ENCODE data around the gene CD151.

Gene CD151

DNA sequence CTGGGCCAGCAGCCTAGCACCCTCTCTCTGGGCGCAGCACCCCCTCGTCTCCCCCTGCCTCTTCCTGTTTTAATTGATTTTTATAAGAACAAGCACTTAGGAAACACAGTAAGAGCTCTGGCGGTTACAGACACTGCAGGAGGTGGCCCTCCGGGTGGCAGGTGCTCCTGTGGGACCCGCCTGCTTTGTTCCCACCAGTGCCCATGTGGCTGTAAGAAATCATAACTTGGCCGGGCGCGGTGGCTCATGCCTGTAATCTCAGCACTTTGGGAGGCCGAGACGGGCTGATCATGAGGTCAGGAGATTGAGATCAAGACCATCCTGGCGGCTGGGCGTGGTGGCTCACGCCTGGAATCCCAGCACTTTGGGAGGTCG lies 28.3 kb downstream of the CD151 start:
- Histone ChIP-seq H3K9me3 (ENCODE audit: severe bottlenecking) (no peaks in the 10 kb centered on the region), H3K4me1 (ENCODE audit: insufficient read depth, poor library complexity, severe bottlenecking) (no peaks in the 10 kb centered on the region), H3K27ac (ENCODE audit: poor library complexity, severe bottlenecking) (no peak overlapping the region), H3K27me3 (ENCODE audit: insufficient read depth, poor library complexity, severe bottlenecking) (no peaks in the 10 kb centered on the region), H3K36me3 (ENCODE audit: low read depth) (peaks cover 31% of the 10 kb centered on the region), H3K4me3 (ENCODE audit: severe bottlenecking) (no peak overlapping the region)
- no peak for ATAC-seq (ENCODE audit: low read depth)
- no peak for DNase-seq (ENCODE audit: low spot score)
- TF ChIP-seq, protein P1, sequence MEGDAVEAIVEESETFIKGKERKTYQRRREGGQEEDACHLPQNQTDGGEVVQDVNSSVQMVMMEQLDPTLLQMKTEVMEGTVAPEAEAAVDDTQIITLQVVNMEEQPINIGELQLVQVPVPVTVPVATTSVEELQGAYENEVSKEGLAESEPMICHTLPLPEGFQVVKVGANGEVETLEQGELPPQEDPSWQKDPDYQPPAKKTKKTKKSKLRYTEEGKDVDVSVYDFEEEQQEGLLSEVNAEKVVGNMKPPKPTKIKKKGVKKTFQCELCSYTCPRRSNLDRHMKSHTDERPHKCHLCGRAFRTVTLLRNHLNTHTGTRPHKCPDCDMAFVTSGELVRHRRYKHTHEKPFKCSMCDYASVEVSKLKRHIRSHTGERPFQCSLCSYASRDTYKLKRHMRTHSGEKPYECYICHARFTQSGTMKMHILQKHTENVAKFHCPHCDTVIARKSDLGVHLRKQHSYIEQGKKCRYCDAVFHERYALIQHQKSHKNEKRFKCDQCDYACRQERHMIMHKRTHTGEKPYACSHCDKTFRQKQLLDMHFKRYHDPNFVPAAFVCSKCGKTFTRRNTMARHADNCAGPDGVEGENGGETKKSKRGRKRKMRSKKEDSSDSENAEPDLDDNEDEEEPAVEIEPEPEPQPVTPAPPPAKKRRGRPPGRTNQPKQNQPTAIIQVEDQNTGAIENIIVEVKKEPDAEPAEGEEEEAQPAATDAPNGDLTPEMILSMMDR (IDR thresholded peaks at IDR 0.05; ENCODE audit: poor library complexity, severe bottlenecking) = no peak

DNA sequence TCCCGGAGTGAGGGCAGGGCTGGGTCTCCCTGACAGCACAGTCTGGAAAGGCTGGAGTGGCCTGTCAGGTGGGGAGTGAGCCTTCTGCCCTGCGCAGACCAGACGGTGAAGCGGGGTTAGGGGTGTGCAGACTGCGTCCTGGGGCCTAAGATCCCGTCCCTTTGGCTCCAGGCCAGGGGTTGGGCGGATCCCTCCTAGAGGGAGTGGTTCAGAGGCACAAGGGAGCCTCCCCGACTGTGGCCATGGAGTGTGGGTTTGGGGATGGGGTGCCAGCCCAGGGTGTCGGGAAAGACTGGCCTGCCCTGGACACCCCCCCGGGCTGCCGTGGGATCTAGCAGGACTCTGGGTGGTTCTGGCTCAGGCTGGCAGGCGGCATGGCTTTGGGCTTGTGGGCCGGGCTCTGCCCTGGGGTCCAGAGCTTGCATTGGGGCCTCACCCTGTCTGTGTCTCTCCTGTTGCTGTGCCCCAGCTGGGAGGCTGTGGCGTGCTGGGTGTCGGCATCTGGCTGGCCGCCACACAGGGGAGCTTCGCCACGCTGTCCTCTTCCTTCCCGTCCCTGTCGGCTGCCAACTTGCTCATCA lies 29.4 kb downstream of the CD151 start:
- no peak for ATAC-seq (ENCODE audit: low read depth)
- Histone ChIP-seq H3K4me3 (ENCODE audit: severe bottlenecking) (no peak overlapping the region), H3K4me1 (ENCODE audit: insufficient read depth, poor library complexity, severe bottlenecking) (no peaks in the 10 kb centered on the region), H3K36me3 (ENCODE audit: low read depth) (peaks cover 35% of the 10 kb centered on the region), H3K9me3 (ENCODE audit: severe bottlenecking) (no peaks in the 10 kb centered on the region), H3K27ac (ENCODE audit: poor library complexity, severe bottlenecking) (no peak overlapping the region), H3K27me3 (ENCODE audit: insufficient read depth, poor library complexity, severe bottlenecking) (no peaks in the 10 kb centered on the region)
- no peak for DNase-seq (ENCODE audit: low spot score)
- TF ChIP-seq, protein P1 (IDR thresholded peaks at IDR 0.05; ENCODE audit: poor library complexity, severe bottlenecking) = no peak

DNA sequence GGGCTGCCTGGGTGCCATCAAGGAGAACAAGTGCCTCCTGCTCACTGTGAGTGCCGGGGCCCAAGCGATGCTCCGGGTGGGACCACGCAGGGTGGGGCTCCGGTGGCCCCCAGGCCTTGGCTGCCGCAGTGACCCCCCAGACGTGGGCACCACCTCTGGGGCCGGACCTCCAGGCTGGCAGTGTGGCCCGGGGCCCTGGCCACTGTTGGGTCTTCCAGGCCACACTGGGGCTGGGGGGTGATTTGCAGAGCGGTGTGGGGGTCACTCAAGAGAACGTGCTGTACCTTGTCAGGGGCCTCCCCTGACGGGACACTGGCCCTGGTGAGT lies 29.9 kb downstream of the CD151 start:
- ATAC-seq (ENCODE audit: low read depth) = no peak
- H3K4me1 ChIP-seq (ENCODE audit: insufficient read depth, poor library complexity, severe bottlenecking) = no peaks in the 10 kb centered on the region
- DNase-seq (ENCODE audit: low spot score) = no peak
- no peak overlapping the region for H3K4me3 ChIP-seq (ENCODE audit: severe bottlenecking)
- H3K9me3 ChIP-seq (ENCODE audit: severe bottlenecking) = no peaks in the 10 kb centered on the region
- TF ChIP-seq, protein P1 (IDR thresholded peaks at IDR 0.05; ENCODE audit: poor library complexity, severe bottlenecking) = no peak
- no peak overlapping the region for H3K27ac ChIP-seq (ENCODE audit: poor library complexity, severe bottlenecking)
- peaks cover 35% of the 10 kb centered on the region for H3K36me3 ChIP-seq (ENCODE audit: low read depth)
- no peaks in the 10 kb centered on the region for H3K27me3 ChIP-seq (ENCODE audit: insufficient read depth, poor library complexity, severe bottlenecking)

DNA sequence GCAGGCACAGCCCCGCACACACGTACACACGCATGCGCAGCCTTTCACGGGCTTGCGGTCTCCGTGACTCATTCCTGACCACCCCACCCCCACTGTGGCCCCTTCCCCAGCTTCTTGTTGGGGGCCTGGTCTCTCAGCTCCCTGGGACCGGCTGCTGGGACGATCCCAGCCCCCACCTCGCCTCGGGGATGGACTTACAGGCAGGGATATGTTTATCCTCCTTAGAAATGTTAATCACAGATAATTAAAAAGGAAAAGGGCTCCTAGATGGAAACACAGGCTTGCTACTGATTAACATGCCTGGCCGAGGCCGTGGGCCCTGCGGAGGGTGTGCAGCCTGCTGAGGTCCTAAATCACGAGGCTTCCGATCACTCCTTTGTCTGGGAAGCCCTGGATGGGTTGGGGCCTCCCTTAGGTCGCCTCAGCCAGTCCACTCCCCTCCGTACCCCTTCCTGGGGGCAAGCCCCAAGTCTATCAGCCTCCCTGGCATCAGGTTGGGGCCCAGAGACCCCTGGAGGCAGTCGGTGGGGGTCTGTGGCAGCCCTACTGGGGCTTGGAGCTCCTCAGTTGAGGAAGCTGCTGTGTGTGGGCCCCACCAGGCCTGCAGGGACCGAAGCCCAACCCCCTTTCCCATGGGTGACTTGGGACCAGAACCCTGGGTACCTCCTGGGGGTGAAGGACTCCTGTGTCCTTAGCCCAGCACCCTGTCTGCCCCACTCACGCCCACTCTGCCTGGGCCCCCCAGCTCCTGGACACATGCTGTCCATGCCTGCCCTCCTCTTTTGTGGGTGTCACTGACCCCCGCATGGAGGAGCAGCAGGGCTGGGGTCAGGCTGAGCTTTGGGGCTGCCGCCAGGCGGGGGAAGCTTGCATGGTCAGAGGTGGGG lies 30.5 kb downstream of the CD151 start:
- Histone ChIP-seq H3K27me3 (ENCODE audit: insufficient read depth, poor library complexity, severe bottlenecking) (no peaks in the 10 kb centered on the region), H3K9me3 (ENCODE audit: severe bottlenecking) (no peaks in the 10 kb centered on the region), H3K4me3 (ENCODE audit: severe bottlenecking) (no peak overlapping the region), H3K36me3 (ENCODE audit: low read depth) (peaks cover 35% of the 10 kb centered on the region), H3K4me1 (ENCODE audit: insufficient read depth, poor library complexity, severe bottlenecking) (no peaks in the 10 kb centered on the region), H3K27ac (ENCODE audit: poor library complexity, severe bottlenecking) (no peak overlapping the region)
- TF ChIP-seq, protein P1 (IDR thresholded peaks at IDR 0.05; ENCODE audit: poor library complexity, severe bottlenecking) = no peak
- no peak for DNase-seq (ENCODE audit: low spot score)
- ATAC-seq (ENCODE audit: low read depth) = no peak

Data from RWPE2 (cell line).